HG02973 (cell line): Measurements from ENCODE around the gene LCLAT1.
A peak's percentile ranks its signal among the peaks of the same experiment; 100 is the strongest.

ENCODE experiments used
- ATAC-seq: cut with Tn5 transposase; IDR thresholded peaks from one replicate; pipeline ENCODE4 v1.9.1; 2021; ENCODE audit warnings: moderate library complexity; ENCODE audit not compliant: unreplicated experiment

Gene LCLAT1

DNA sequence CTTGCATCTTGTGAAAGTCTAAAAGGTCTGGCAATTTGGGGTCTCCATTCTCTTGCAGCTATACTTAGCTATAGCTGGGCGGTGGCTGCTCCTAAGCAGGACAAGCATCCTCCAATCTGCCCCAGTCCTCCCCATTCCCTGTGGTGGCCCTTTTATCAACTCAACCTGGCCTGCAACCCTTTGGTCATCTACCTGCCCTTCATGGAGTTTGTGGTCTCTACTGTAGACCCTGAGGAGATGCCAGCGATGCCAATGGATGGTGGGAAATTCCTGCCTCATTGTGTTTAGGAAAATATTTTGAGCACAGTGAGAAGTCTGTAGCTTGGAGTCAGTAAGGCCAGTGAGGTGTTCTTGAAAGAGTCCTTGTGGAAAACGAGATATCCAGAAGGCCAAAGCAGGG is 216.8 kb downstream of the LCLAT1 start:
- no peak for ATAC-seq

DNA sequence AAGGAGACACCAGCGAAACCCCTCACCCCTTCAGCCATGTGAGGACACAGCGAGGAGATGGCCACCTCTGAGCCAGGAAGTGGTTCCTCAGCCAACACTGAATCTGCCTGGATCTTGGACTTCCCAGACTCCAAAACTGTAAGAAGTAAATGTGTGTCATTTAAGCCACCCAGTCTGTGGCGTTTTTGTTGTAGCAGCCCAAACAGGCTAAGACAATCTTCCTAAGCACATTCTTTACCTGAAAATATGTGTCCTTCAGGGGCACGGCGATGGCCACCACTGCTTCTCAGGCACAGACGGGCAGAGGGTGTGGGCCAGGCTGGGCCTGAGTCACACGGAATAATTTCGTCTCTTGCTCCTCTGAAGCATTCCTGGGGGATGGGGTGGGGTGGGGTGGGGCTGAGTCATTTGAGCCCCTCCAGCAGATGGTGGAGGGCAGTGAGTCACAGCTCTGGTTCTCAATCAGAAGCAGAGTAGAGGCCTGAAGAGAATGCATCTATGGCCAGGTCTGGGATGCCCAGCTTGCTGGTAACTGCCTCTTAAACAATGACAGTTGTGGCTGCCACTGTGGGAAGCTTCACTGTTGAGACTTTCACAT is 217.8 kb downstream of the LCLAT1 start:
- ATAC-seq, result no peak

DNA sequence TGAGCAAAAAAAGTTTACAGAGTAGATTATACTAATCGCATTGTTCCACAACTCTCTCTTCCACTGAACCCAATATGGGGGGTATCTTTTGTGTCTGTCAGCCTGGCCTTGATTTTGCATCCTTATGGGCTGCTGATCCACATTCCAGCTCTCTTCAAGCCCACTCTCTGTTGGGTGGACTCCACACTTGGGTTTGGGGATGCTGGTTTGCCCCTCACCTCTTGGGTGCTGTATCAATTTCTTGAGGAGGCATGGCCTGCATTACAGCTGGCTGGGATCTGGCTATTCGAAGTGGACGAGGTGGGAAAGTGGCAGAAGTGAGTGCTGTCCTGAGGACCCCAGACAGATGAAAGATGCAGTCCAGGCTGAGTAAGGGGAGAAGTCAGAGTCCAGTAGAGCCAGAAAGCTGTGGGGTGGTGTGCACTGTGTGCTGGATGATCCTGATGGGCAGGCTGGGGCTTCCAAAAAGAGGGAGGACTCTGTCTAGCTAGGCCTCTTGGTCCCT is 218.8 kb downstream of the LCLAT1 start:
- ATAC-seq, result no peak

DNA sequence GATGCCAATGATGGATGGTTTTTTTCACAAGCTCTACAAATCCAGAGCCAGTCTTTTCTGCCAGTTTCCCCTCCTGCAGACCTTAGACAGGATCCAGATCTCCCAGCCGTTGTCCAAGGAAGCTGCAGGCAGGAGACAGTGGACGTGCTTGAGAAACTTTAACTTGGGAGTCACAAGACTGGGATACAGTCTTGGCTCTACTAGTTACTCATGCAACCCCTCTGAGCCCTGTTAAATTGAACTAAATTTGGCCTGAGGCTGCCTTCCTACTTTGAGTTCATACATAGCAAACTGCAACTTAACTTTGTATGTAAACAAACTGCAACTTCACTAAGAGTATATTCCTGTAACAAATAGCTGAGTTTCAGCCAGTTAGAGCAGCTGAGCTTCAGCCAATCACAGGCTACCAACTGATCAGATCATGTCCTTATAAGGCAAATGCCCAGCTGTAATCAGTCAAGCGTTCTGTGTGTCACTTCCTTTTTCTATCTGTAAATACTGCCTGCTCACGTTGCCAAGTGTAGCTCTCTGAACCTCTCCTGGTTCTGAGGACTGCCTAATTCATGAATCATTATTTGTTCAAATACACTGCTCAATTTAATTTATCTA is 219.3 kb downstream of the LCLAT1 start:
- peak; percentile 69 for ATAC-seq

DNA sequence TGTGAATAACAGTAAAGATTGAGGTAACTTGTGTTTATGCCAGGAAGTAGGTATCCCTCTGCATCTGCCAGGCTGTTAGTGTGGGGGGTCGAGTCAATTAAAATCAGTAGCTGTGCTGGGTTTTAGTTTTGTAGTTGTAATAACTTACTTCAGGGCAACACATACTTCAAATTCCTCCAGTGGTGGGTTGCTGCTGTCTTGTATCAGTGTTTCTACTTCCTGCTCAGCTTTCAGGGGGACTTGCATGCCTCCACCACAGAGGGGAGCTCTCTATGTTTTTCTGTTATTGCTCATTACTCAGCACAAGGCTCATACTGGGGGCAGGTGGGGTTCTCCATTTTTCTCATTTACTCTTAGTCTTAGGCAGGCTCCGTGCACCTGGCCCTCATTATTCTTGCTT is 223.4 kb downstream of the LCLAT1 start:
- no peak for ATAC-seq

DNA sequence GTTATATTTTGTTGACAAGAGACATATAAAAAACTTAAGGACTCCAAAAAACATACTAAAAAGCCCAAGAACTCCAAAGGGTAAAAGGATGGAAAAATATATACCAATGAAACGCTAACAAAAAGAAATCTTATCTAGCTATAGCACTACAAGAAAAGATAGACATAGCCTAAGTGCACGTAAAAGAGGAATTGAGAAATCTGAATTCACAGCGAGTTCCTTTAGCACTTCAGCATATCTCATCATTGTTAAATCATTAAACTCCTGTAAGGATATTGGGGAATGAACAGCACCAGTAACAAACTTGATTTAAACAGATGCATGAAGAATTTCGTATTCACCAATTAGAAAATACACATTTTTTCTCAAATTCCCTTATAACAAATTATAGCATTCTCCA is 226.1 kb downstream of the LCLAT1 start:
- no peak for ATAC-seq

DNA sequence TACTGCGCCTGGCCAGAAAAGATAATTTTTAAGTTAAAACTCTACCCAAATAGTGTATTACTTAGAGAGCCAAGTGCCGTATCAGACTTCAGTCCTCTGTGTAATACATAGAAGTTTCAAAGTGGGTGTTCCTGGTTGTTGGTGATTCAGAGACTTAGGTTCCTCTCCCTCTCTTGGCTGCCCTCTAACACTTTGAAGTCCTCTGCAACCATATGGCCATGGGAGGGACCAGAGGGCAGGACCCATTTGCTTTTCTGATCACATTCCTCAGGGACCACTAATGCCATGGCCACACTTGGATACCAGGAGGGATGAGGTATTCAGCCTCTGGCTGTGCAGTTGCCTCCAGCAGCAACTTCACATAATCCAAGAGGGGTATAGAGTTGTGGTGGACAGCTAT is 228.7 kb downstream of the LCLAT1 start:
- ATAC-seq, result no peak

DNA sequence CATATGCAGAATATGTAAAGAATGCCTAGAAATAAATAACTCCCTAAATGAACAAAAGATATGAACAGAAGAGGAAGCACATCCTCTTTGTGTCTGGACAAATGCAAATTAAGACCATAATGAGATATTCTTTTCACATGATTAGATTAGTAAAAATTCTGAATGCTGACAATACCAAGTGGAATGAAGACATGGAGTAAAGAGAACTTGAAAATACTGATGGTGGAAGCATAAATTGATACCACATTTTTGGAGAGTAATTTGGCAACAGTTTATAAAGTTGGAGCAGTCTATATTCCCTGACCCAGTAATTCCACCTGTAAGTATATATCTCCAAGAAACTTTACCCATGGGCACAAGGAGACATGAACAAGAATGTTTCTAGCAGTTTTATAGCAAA is 230.2 kb downstream of the LCLAT1 start:
- no peak for ATAC-seq

DNA sequence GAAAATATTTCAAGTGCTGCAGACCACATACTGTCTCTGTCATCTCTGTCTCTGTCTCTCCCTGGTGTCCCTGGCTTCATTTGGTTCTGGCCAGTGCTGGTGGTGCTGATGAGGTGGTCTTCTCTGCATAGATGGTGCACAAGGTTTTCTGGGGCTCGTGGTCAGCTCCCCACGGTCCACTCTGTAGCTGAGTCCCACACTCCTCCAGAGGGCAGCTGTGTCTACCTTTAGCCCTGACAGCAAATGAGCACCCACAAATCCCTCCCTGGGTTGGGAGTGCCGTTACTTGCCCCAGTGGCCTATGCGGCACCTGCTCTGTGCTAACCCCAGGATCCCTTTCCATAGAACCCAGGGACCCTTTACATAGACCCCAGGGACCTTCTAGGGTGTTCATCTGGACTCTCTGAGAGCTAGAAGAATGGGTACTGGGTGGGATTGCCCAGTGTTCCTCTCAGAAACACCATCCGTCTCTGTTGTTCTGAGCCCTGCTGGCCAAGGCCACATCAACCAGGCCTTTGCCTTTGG is 230.9 kb downstream of the LCLAT1 start:
- ATAC-seq, result no peak

DNA sequence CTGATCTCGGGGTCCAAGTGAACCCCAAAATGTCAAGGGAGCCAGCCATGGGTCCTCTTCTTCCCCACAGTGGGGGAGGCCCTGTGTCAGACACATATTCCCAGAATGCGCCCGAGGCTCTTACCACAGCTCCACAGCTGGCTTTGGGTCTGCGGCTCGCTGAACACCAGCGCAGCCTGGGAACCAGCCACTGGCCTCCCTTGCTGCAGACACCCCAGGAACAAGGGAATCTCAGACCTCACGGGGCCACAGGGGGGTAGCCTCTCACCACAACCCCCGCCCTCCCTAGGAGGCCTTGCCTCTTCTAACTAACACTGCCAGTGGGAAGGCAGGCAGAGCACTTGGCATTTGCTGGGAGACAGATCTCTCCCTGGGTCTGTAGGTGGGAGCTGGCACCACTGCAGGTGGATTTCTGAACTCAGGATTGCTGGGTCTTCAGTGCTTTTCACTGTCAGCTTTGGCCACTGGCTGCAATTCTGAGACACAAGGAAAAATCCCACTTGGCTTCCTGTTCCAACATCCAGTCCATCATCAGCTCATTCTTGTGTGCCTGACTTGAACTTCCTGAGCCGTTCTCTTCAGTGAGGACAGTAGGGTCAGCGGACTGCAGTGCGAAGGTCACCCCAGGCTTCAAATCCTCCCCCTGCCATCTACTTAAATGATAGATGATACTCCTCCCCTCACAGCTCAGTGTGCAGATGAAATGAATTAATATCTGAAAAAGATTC is 231.5 kb downstream of the LCLAT1 start:
- ATAC-seq, result no peak

DNA sequence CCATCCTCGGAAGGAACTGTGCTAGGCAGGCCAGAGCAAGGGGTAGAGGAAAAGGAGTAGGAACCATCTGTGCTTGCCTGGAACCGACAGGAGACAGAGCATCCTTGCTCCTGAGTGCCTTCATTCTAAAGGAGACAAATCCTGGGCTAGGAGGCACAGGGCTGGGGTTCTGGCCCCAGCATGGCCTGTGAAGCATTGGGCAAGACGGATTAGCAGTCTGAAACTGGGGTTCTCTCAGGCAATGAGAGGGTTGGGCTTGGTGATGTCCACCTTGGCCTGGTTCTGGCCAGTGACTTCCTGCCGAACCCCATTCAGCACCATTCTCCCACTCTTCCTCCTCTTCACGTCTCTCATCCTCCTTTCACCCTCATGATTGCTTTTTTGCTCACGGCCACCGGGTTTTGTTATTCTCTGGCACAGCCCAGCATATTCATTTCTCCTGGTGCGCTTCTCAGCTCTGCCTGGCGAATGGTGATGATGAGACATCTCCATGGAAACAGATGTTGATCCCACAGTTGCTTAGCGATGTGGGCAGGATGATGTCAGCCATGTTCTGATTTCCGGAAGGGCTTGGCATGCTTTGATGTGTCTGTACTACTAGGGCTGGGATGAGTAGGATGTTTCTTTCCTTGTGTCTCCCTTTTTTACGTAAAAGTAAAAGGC is 232.5 kb downstream of the LCLAT1 start:
- ATAC-seq, result no peak

DNA sequence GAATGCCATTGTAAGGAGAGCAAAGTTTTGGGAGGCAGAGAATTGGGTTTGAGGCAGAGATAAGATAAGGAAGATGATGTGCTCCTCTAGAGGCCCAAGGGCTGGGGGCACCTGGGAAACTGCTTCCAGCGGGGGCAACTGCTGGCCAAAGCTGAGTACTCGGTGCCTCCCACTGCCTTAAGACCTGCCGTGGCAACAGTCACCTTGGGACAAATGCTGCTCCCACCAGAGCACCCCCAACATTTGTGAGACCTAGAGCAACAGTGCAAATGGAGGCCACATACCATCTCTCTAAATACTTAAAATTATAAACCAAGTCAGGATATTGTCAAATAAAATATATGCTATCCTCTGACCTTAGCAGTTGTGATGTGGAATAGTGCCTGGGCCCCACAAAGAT is 233.1 kb downstream of the LCLAT1 start:
- ATAC-seq, result no peak

DNA sequence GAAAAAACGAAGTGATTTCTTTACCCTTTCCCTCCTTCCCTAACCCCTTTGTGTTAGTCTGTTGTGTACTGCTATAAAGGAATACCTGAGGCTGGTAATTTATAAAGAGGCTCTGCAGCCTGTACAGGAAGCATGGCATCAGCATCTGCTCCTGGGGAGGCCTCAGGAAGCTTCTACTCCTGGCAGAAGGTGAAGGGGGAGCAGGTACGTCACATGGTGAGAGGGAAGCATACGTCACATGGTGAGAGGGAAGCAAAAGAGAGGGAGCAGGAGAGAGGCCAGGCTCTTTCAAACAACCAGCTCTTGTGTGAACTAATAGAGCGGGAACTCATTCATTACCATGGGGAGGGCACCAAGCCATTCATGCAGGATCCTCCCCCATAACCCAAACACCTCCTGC is 234.0 kb downstream of the LCLAT1 start:
- ATAC-seq, result no peak

DNA sequence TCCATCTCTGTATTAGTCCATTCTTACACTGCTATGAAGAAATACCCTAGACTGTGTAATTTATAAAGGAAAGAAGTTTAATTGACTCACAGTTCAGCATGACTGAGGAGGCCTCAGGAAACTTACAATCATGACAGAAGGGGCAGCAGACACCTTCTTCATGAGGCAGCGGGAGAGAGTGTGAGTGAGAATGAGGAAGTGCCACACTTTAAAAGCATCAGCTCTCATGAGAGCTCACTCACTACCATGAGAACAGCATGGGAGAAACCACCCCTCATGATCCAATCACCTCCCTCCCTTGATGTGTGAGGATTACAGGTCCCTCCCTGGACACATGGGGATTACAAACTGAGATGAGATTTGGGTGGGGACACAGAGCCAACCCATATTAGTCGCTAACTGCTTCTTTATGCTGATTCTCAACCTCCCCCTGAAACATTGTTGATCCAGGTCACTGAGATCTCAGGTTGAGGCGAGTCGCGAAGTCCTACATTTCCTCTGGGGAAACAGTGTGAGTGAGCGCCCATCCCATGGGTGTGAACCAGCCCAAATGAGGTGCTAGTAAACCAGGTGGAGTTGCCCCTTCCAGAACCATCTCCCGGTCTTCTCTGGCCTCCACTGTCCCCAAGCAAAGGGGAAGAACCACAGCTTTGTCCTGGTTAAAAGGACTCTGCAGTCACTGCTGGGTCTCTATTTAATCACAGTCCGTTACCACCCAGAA is 236.3 kb downstream of the LCLAT1 start:
- no peak for ATAC-seq

DNA sequence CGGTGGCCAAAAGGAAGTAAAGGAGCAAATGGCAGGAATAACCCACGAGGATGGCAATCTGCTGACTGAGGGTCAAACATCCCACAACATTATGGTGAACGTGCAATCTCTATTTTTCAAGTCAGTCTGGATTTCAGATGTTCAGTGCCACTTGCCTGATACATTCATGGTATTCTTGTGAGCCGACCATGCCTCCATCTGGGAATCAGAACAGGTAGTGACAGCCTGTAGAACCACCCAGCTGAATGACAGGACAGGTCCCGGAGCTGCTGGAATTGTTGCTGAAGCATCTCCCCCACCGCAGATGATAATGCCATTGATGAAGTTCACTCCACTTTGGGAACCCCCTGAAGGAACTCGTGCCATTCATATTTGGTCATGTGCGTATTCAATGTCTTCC is 237.0 kb downstream of the LCLAT1 start:
- ATAC-seq, result no peak

DNA sequence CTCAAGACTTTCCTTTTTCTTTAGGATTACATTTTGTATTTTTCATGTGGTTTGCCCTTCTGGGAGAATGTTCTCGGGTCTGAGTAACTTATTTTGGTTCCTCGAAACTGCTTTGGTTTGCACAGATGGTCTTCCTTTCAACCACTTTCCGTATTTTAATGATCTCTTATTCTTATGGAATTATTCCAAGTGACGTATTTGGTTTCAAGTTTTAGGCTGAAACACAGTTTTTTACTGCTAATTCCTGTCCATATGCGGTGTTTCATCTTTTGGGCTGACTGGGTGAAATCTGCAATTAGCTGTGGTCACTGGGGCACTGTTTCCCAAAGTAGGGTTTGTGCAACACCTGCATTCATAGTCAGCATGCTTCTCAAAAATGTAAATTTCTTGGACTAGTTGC is 237.5 kb downstream of the LCLAT1 start:
- ATAC-seq, result no peak

DNA sequence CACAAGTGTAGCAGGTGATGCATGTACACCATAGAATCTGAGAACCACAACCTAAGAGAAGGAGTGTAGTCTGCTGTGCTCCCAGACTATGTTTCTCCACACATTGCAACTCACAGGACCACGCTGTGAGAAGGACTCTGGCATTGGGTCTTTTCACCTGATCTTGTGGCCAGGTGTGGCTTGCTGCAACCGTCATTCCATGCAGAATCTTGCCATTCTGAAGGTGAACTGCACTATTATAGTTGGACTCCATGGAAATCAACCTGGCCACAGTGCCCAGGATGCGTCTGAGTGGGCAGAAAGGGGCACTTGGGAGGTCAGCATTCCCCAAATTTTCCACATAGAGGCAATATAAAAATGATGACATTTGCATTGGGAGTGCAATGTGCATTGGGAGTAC is 237.9 kb downstream of the LCLAT1 start:
- ATAC-seq, result no peak

DNA sequence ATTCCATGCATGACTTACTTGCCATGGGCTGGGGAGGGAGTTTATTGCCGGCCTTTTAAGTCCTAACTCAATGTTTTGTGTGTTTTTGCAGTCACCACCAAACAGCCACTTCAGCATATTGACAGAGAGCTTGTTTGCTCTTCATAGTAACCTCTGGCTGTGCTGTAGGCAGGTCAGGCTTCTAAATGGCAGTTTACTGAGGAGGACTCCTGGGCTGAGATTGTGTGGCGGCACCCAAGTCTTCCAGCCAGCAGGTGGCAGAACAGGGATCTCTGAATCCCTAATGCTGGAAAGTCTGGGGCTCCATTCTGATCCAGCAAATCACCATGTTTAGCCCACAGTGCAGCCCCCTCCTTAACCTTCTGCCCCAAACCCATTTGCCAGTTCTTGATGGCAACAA is 239.0 kb downstream of the LCLAT1 start:
- ATAC-seq, result no peak

DNA sequence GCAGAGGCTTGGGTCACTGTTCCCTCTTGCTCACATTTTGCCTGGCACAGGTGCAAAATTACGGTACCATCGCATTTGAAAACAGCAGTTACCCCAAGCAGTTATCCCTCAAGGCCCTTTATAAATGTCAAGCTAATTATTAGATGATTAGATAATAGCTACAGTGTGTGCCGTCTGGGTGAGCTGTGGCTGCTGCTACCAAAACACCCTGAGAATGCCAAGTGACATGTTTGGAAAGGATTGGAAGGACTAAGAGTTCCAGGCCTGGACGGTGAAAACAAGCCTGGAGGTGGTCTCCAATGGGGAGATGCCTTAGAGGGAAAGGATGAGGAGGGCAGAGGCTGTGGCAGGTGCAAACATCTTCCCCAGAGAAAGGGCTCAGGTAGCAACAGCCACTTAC is 239.6 kb downstream of the LCLAT1 start:
- ATAC-seq, result no peak

DNA sequence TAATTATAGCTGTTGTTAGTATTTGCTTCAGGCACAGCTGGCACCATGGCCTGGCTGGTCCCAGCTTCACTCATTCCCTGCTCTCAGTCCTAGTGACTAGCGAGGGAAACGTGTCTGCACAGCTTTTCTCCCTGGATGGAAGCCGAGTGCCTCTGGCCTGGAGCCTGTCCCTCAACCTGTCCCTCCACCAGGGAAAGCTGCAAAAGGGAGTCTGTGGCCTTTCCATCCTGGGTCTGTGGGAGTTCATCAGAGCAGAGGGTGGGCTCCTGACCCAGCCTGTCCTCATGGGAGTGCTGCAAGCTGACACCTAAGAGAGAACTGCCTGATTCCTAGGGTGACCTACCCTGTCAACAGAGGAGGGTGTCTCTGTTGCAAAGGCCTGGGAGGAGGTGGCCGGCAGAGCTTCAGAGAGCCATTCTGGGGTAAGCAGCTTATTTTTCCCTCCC is 241.9 kb downstream of the LCLAT1 start:
- no peak for ATAC-seq
